Vagina (tissue), 2 donors: ENCODE measurements around the gene FGFRL1. TPM values are rescaled to one million over a fixed set of nuclear protein-coding genes. Genes with fewer than 3 reads are reported as not detected.

Source experiments
- DNase-seq, 2 donors: peaks; one replicate each; pipeline ENCODE4 v3.0.0-alpha.2; 2017; ENCODE audit errors: extremely low spot score in 2 of 2
- H3K27ac ChIP-seq: fragments of 200-600 bp; sonication (generic); one replicate; pipeline ENCODE4 v1.5.1; 2019
- H3K27me3 ChIP-seq: fragments of 200-600 bp; sonication (generic); one replicate; pipeline ENCODE4 v1.5.1; 2019
- H3K36me3 ChIP-seq, 2 donors: fragments of 200-600 bp; sonication (generic); one replicate each; pipeline ENCODE4 v1.5.1; 2017 to 2019
- H3K4me1 ChIP-seq: fragments of 200-600 bp; sonication (generic); one replicate; pipeline ENCODE4 v1.5.1; 2019
- H3K4me3 ChIP-seq, 2 donors: fragments of 200-600 bp; sonication (generic); 1 replicate in 1 of 2; 2 replicates in 1 of 2; pipeline ENCODE4 v1.5.1; 2016 to 2019
- H3K9me3 ChIP-seq: fragments of 200-600 bp; sonication (generic); one replicate; pipeline ENCODE4 v1.5.1; 2019
- POLR2A ChIP-seq, 2 donors: fragments of 450-650 bp; IDR thresholded peaks; one replicate each; pipeline ENCODE4 v1.6.1; 2017; ENCODE audit warnings: antibody characterized with exemption in 2 of 2, mild to moderate bottlenecking in 2 of 2, moderate library complexity in 2 of 2
- POLR2AphosphoS5 ChIP-seq, 2 donors: sonication (generic); formaldehyde crosslinking; IDR thresholded peaks; one replicate each; pipeline ENCODE4 v1.9.0; 2017; ENCODE audit warnings: antibody characterized with exemption in 2 of 2, mild to moderate bottlenecking in 2 of 2, low read depth in 1 of 2; ENCODE audit not compliant: insufficient read depth in 1 of 2
- intact Hi-C: fragments of 100-400 bp; cut with DNase I; formaldehyde crosslinking; loops from one replicate; pipeline ENCODE4 v1.15.1; 2023
- total RNA-seq: library from RNA; depleted of rRNA; stranded (reverse); fragments of >200 nt; gene quantifications from one replicate; pipeline ENCODE4 v1.2.3, GENCODE V29; 2016
- TF ChIP-seq, protein P1 (sequence below), 3 experiments: fragments of 450-650 bp in 2 of 3; fragments of 200-600 bp in 1 of 3; sonication (generic) in 1 of 3; IDR thresholded peaks; one replicate each; pipeline ENCODE4 v1.5.1; 2017 to 2019; ENCODE audit warnings: antibody characterized with exemption in 3 of 3, mild to moderate bottlenecking in 2 of 3, moderate library complexity in 2 of 3

Gene FGFRL1
- total RNA-seq, 1 donor from 2014 or later = 20.9 TPM

DNA sequence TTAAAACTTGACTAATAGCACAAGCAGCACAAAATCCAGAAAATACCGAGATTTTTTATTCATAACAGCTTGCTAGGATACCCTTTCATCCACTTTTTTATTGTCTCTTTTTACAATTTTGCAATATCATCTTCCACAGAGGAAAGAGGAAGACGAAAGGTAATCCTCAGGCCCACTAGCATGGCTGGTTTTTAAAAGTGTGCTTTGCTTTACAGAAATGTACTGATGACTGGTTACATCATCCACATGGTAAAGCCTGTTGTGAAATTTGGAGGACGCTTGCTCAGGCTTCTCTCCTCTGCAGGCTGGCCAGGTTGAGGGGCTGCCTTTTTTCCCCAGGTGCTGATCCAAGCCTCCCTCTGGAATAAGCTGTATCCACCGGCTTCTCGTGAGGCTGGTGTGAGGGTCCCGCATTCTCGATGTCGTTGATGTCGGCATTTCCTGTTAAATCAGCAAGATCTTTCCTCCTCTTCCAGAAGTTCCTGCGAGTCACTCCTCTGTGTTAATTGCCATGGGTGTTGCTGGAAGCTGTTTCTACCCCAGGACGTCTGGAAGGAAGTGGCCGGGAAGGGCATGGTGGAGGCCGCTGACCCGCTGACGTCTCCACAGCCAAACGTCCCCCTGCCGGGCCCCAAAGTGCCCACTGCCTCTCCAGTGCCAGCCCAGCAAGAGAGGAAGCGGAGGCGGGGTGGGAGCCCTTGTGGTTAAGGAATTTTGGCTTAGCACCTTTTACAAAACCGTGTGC lies 32.3 kb upstream of the FGFRL1 start:
- intact Hi-C loops = no loop called here
- H3K27ac ChIP-seq = no peak overlapping the region

DNA sequence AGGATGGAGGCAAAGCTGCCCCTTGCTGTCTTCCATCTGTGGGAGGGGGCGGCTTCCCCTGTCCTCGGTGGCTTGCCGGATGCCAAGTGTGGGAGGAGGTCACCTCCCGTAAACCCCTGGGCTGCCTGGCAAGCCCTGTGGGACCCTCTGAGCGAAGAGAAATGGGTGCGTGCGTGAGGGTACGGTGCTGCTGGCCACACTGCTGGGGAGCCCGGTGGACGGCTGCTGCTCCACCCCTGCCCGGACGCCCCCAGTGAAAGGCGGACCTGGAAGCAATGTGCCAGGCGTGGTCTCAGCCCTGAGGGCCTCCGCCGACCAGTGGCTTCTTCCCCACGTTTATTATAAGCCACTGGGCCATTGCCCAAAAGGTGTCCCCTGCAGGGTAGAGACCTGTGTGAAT lies 29.1 kb upstream of the FGFRL1 start:
- no peak for DNase-seq
- no peaks in the 10 kb centered on the region for H3K36me3 ChIP-seq
- no peak for TF ChIP-seq POLR2A (IDR thresholded peaks at IDR 0.05)
- no peak overlapping the region for H3K4me3 ChIP-seq
- no peak overlapping the region for H3K27ac ChIP-seq
- peaks cover 21% of the 10 kb centered on the region for H3K4me1 ChIP-seq
- intact Hi-C loops = no loop called here
- H3K9me3 ChIP-seq = no peaks in the 10 kb centered on the region
- H3K27me3 ChIP-seq = no peaks in the 10 kb centered on the region

More for the DNA sequence above, 32.3 kb upstream of the FGFRL1 start:
- no peaks in the 10 kb centered on the region for H3K9me3 ChIP-seq
- H3K4me3 ChIP-seq = no peak overlapping the region
- H3K36me3 ChIP-seq = no peaks in the 10 kb centered on the region
- H3K4me1 ChIP-seq = peaks cover 1% of the 10 kb centered on the region
- no peak for TF ChIP-seq POLR2AphosphoS5 (IDR thresholded peaks at IDR 0.05; ENCODE audit: insufficient read depth in 1 of 2, low read depth in 1 of 2)
- no peak for TF ChIP-seq POLR2A (IDR thresholded peaks at IDR 0.05)
- TF ChIP-seq, protein P1, sequence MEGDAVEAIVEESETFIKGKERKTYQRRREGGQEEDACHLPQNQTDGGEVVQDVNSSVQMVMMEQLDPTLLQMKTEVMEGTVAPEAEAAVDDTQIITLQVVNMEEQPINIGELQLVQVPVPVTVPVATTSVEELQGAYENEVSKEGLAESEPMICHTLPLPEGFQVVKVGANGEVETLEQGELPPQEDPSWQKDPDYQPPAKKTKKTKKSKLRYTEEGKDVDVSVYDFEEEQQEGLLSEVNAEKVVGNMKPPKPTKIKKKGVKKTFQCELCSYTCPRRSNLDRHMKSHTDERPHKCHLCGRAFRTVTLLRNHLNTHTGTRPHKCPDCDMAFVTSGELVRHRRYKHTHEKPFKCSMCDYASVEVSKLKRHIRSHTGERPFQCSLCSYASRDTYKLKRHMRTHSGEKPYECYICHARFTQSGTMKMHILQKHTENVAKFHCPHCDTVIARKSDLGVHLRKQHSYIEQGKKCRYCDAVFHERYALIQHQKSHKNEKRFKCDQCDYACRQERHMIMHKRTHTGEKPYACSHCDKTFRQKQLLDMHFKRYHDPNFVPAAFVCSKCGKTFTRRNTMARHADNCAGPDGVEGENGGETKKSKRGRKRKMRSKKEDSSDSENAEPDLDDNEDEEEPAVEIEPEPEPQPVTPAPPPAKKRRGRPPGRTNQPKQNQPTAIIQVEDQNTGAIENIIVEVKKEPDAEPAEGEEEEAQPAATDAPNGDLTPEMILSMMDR (IDR thresholded peaks at IDR 0.05) = no peak
- H3K27me3 ChIP-seq = no peaks in the 10 kb centered on the region
- DNase-seq = no peak

DNA sequence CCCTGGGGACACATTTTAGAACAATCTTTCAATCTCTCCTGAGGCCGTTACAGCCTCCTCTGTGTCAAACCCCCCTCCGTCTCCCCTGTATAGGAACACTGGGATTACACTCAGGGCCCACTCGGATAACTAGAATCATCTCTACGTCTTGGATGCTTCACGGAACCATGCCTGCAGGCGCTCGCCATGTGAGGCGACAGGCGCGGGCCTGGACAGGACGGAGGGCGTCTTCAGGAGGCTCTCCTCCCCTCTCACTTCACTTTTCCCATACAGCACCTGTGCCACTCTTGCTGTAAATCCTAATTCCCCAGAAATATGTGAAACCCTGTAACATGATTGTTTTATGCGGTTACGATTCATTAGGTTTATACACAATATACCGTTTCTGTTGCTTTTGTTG lies 28.6 kb upstream of the FGFRL1 start:
- H3K27ac ChIP-seq = no peak overlapping the region

DNA sequence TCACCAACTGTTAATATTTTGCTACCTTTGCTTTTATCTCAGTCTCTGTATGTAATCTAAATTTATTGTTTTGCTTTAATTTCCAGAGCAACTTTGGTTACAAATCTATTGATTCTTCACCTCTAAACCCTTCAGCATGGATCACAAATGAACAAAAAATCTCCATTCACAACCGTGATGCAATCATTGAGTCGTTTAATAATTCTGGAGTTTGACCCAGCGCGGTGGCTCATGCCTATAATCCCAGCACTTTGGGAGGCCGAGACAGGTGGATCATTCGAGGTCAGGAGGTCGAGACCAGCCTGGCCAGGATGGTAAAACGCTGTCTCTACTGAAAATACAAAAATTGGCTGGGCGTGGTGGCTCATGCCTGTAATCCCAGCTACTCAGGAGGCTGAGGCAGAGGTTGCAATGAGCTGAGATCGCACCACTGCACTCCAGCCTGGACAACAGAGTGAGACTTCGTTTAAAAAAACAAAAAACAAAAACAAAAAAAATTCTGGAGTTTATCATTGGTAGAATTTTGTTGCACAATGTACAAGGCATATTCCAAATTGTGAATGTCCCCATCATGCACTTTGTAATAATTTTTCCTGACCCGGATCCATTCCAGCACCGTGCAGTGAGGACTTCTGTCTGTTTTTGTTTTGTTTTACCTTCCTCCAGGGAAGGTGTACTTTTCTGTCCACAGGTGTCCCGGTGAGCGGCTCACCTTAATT lies 26.9 kb upstream of the FGFRL1 start:
- Histone ChIP-seq H3K27ac (no peak overlapping the region), H3K4me3 (peak overlapping the region; percentile 14 to 16), H3K4me1 (peaks cover 32% of the 10 kb centered on the region), H3K36me3 (no peaks in the 10 kb centered on the region), H3K9me3 (no peaks in the 10 kb centered on the region), H3K27me3 (no peaks in the 10 kb centered on the region)
- TF ChIP-seq, protein P1 (IDR thresholded peaks at IDR 0.05) = no peak
- TF ChIP-seq POLR2AphosphoS5 (IDR thresholded peaks at IDR 0.05; ENCODE audit: insufficient read depth in 1 of 2, low read depth in 1 of 2) (no peak), POLR2A (IDR thresholded peaks at IDR 0.05) (no peak)
- DNase-seq = no peak
- intact Hi-C loops = no loop called here

More for the DNA sequence above, 28.6 kb upstream of the FGFRL1 start:
- TF ChIP-seq POLR2A (IDR thresholded peaks at IDR 0.05) (no peak), POLR2AphosphoS5 (IDR thresholded peaks at IDR 0.05; ENCODE audit: insufficient read depth in 1 of 2, low read depth in 1 of 2) (no peak)
- TF ChIP-seq, protein P1 (IDR thresholded peaks at IDR 0.05) = no peak
- intact Hi-C loops = no loop called here
- no peaks in the 10 kb centered on the region for H3K27me3 ChIP-seq
- H3K4me1 ChIP-seq = peaks cover 26% of the 10 kb centered on the region
- H3K9me3 ChIP-seq = no peaks in the 10 kb centered on the region
- no peaks in the 10 kb centered on the region for H3K36me3 ChIP-seq
- no peak for DNase-seq
- H3K4me3 ChIP-seq = no peak overlapping the region

DNA sequence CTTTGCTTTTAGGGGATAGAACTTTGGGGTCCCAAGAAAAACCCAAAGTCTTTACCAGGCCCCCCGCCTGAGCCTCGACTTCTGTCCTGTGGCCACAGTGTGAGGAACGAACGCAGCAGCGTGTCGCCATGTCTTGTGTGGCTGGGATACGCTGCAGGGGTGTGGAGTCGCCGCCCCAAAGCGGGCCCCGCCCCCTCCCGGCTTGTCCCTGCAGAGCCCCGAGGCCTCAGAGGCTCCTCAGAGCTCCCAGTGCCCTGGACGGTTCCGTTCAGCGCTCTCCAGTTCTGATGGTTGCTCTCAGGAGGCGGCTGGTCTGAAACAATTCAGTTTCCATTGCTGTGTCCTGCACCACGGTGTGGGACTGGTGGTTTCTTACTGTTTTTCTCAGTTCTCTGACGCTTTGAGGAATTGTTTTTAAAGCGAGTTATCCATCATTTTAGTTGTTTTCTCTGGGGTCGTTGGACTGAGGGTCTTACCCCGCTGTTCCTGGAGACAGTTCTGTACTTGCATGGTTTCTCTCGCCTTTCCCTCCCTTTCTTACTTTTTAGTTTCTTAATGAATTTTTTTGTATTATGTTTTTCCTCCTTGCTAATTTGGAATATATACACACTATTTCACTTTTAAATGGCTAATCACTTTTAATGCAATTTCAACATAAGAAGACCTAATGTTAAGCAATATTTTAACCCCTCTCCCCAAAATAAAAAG lies 26.1 kb upstream of the FGFRL1 start:
- TF ChIP-seq POLR2A (IDR thresholded peaks at IDR 0.05) (no peak), POLR2AphosphoS5 (IDR thresholded peaks at IDR 0.05; ENCODE audit: insufficient read depth in 1 of 2, low read depth in 1 of 2) (no peak)
- TF ChIP-seq, protein P1 (IDR thresholded peaks at IDR 0.05) = no peak
- no peak overlapping the region for H3K27ac ChIP-seq
- no peaks in the 10 kb centered on the region for H3K27me3 ChIP-seq
- peak overlapping the region; percentile 14 to 16 for H3K4me3 ChIP-seq
- H3K9me3 ChIP-seq = no peaks in the 10 kb centered on the region
- no peak for DNase-seq
- intact Hi-C loops = no loop called here
- no peaks in the 10 kb centered on the region for H3K36me3 ChIP-seq
- peaks cover 32% of the 10 kb centered on the region for H3K4me1 ChIP-seq
